Common myeloid progenitor, CD34-positive (primary cell): Measurements from ENCODE around the gene SLC2A11.

Experiments used
- CTCF ChIA-PET: fragments of 350-600 bp; sonication (Branson Sonifier 250); formaldehyde crosslinking; loops from one replicate; lab custom pipeline; 2021; ENCODE audit warnings: antibody characterized with exemption; lab: Charles Lee
- POLR2A ChIA-PET: fragments of 350-600 bp; sonication (Branson Sonifier 250); formaldehyde crosslinking; loops from one replicate; lab custom pipeline; 2021; ENCODE audit warnings: antibody characterized with exemption; lab: Charles Lee
- DNase-seq, 3 donors: peaks; one replicate each; pipeline versions ENCODE4 v3.0.0 to v3.0.0-alpha.2; 2013
- H3K27ac ChIP-seq, 2 experiments: 1 replicate in 1 of 2; 2 replicates in 1 of 2; pipeline ENCODE4 v1.7.0; 2013; ENCODE audit warnings: inconsistent platforms in 2 of 2, low read length in 2 of 2, mild to moderate bottlenecking in 2 of 2, low read depth in 1 of 2, moderate library complexity in 1 of 2; ENCODE audit not compliant: severe bottlenecking in 2 of 2, insufficient read depth in 1 of 2, poor library complexity in 1 of 2
- H3K27me3 ChIP-seq, 5 experiments: replicated peaks in 2 of 5; 1 replicate in 3 of 5; 2 replicates in 2 of 5; pipeline versions ENCODE4 v1.6.1 to v1.7.0; 2013; ENCODE audit warnings: low read length in 4 of 5, mild to moderate bottlenecking in 2 of 5, moderate library complexity in 2 of 5, inconsistent platforms in 1 of 5; ENCODE audit not compliant: insufficient read depth in 5 of 5, control insufficient read depth in 4 of 5
- H3K36me3 ChIP-seq, 4 experiments: 1 replicate in 2 of 4; 2 replicates in 2 of 4; pipeline versions ENCODE4 v1.6.1 to v1.7.0; 2013; ENCODE audit warnings: low read length in 3 of 4, control low read depth in 1 of 4, mild to moderate bottlenecking in 1 of 4; ENCODE audit not compliant: control insufficient read depth in 4 of 4, insufficient read depth in 4 of 4
- H3K4me1 ChIP-seq, 4 experiments: 1 replicate in 3 of 4; 2 replicates in 1 of 4; pipeline versions ENCODE4 v1.6.1 to v1.7.1; 2013; ENCODE audit warnings: low read length in 3 of 4, mild to moderate bottlenecking in 3 of 4, control low read depth in 1 of 4, inconsistent platforms in 1 of 4, moderate library complexity in 1 of 4; ENCODE audit not compliant: control insufficient read depth in 4 of 4, insufficient read depth in 4 of 4; ENCODE audit errors: control extremely low read depth in 1 of 4
- H3K4me3 ChIP-seq, 7 experiments: 1 replicate in 4 of 7; 2 replicates in 3 of 7; pipeline versions ENCODE4 v1.5.1 to v1.7.0; 2013; ENCODE audit warnings: mild to moderate bottlenecking in 7 of 7, low read length in 6 of 7, moderate library complexity in 6 of 7, inconsistent platforms in 2 of 7, low read depth in 2 of 7, control low read depth in 1 of 7; ENCODE audit not compliant: insufficient read depth in 4 of 7, control insufficient read depth in 1 of 7; ENCODE audit errors: extremely low read depth in 1 of 7
- H3K9me3 ChIP-seq, 5 experiments: 1 replicate in 4 of 5; 2 replicates in 1 of 5; pipeline versions ENCODE4 v1.6.1 to v1.7.1; 2013; ENCODE audit warnings: low read length in 4 of 5, mild to moderate bottlenecking in 2 of 5, inconsistent platforms in 1 of 5, low read depth in 1 of 5, moderate library complexity in 1 of 5; ENCODE audit not compliant: control insufficient read depth in 4 of 5, insufficient read depth in 2 of 5; ENCODE audit errors: control extremely low read depth in 1 of 5
- WGBS: methylation state at CpG from one replicate; pipeline ENCODE4 v1.1.5; 2013; ENCODE audit not compliant: insufficient coverage; 5-methylcytosine and 5-hydroxymethylcytosine counted together

Gene SLC2A11

GRCh38 chr22:23891726-23892125, 34.1 kb downstream of the SLC2A11 start:
- Histone ChIP-seq H3K27ac (no peak overlapping the region), H3K9me3 (no peaks in the 10 kb centered on the region), H3K4me3 (no peak overlapping the region), H3K27me3 (no peaks in the 10 kb centered on the region), H3K36me3 (peaks cover 0 to 13% (median 6%) of the 10 kb centered on the region in 4 experiments), H3K4me1 (peaks cover 4 to 27% (median 21%) of the 10 kb centered on the region in 4 experiments)
- ChIA-PET POLR2A (no interaction called here), CTCF (no interaction called here)
- no peak for DNase-seq
- 85% methylated on average over 7 of the region's 7 CpGs for WGBS

GRCh38 chr22:23892130-23892529, 34.5 kb downstream of the SLC2A11 start:
- ChIA-PET CTCF (no interaction called here), POLR2A (no interaction called here)
- 100% methylated on average over 1 of the region's 2 CpGs for WGBS
- Histone ChIP-seq H3K27ac (no peak overlapping the region), H3K4me3 (no peak overlapping the region), H3K9me3 (no peaks in the 10 kb centered on the region), H3K36me3 (peaks cover 0 to 17% (median 11%) of the 10 kb centered on the region in 4 experiments), H3K27me3 (no peaks in the 10 kb centered on the region), H3K4me1 (peaks cover 4 to 28% (median 23%) of the 10 kb centered on the region in 4 experiments)
- no peak for DNase-seq

- 95% methylated on average over 4 of the region's 4 CpGs for WGBS
- Histone ChIP-seq H3K27ac (no peak overlapping the region), H3K9me3 (no peaks in the 10 kb centered on the region), H3K4me1 (peaks cover 4 to 28% (median 23%) of the 10 kb centered on the region in 4 experiments), H3K4me3 (no peak overlapping the region), H3K36me3 (peaks cover 0 to 22% (median 13%) of the 10 kb centered on the region in 4 experiments), H3K27me3 (no peaks in the 10 kb centered on the region)
- ChIA-PET CTCF (interaction anchor here (1.3 to 2.6 kb wide), 3 partner anchors 9 to 20 kb away, joined by 4 to 21 read pairs (median 6); no protein-coding TSS in a partner anchor), POLR2A (no interaction called here)
- DNase-seq = no peak
These were observed 35.0 kb downstream of the SLC2A11 start for GRCh38 chr22:23892706-23893105.

GRCh38 chr22:23893121-23893944, 35.7 kb downstream of the SLC2A11 start:
- Histone ChIP-seq H3K27me3 (no peaks in the 10 kb centered on the region), H3K36me3 (peaks cover 0 to 25% (median 13%) of the 10 kb centered on the region in 4 experiments), H3K9me3 (no peaks in the 10 kb centered on the region), H3K27ac (peak overlapping the region; percentile 66 to 90), H3K4me1 (peaks cover 4 to 34% (median 25%) of the 10 kb centered on the region in 4 experiments), H3K4me3 (peak overlapping the region; percentile 63 to 81 (median 79))
- ChIA-PET POLR2A (interaction anchor here (1.3 to 1.4 kb wide), 2 partner anchors 16 to 20 kb away, joined by 4 to 5 read pairs; no protein-coding TSS in a partner anchor), CTCF (interaction anchor here (0.6 to 2.6 kb wide), 9 partner anchors 10 to 173 kb away, joined by 3 to 21 read pairs (median 6); no protein-coding TSS in a partner anchor)
- DNase-seq = no peak
- WGBS = 26% methylated on average over 10 of the region's 11 CpGs

GRCh38 chr22:23893945-23894709, 36.5 kb downstream of the SLC2A11 start, which contains the start of gene MIF:
Gene MIF, plus strand, starts transcription at chr22:23894383. Its CDS starts 92 bp downstream, at chr22:23894475.
- H3K4me1 ChIP-seq = peaks cover 4 to 34% (median 25%) of the 10 kb centered on the region in 4 experiments
- H3K9me3 ChIP-seq = no peaks in the 10 kb centered on the region
- DNase-seq = peak; percentile 94 to 98 (median 98)
- H3K27ac ChIP-seq = peak within 1 kb of the TSS; percentile 66 to 90
- peak within 1 kb of the TSS; percentile 63 to 81 (median 79) for H3K4me3 ChIP-seq
- peaks cover 2 to 25% (median 13%) of the 10 kb centered on the region in 4 experiments for H3K36me3 ChIP-seq
- ChIA-PET POLR2A (interaction anchor here (1.2 to 1.4 kb wide), 3 partner anchors 9 to 19 kb away, joined by 4 to 5 read pairs (median 5); no protein-coding TSS in a partner anchor), CTCF (interaction anchor here (0.6 to 2.6 kb wide), 11 partner anchors 8 to 172 kb away, joined by 3 to 21 read pairs (median 5); no protein-coding TSS in a partner anchor)
- no peaks in the 10 kb centered on the region for H3K27me3 ChIP-seq
- WGBS = under 1% methylated on average over 49 of the region's 72 CpGs

- Histone ChIP-seq H3K4me3 (peak overlapping the region; percentile 63 to 81 (median 79)), H3K27ac (peak overlapping the region; percentile 15 to 90), H3K36me3 (peaks cover 2 to 29% (median 13%) of the 10 kb centered on the region in 4 experiments), H3K9me3 (no peaks in the 10 kb centered on the region), H3K4me1 (peaks cover 4 to 34% (median 25%) of the 10 kb centered on the region in 4 experiments), H3K27me3 (no peaks in the 10 kb centered on the region)
- DNase-seq = peak; percentile 64 to 77 (median 67)
- under 1% methylated on average over 63 of the region's 79 CpGs for WGBS
- CTCF ChIA-PET = interaction anchor here (0.7 to 2.6 kb wide), 8 partner anchors 8 to 171 kb away, joined by 3 to 21 read pairs (median 6); no protein-coding TSS in a partner anchor
- POLR2A ChIA-PET = interaction anchor here (1.2 to 1.4 kb wide), 3 partner anchors 8 to 19 kb away, joined by 4 to 5 read pairs (median 5); no protein-coding TSS in a partner anchor
These were observed 37.3 kb downstream of the SLC2A11 start for GRCh38 chr22:23894710-23895598.
